ENCODE results near the gene UBXN1.

DNA sequence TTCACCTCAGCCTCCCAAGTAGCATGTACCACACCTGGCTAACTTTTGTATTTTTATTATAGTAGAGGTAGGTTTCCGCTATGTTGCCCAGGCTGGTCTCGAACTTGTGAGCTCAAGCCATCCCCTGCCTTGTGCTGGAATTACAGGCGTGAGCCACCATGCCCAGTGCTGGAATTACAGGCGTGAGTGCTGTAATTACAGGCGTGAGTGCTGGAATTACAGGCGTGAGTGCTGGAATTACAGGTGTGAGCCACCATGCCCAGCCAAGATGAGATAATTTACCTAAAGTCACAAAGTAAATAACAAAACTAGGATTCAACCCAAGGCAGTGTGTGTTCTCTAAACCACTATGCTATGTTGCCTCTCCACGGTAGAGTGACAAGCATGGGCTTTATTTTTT, 3.6 kb upstream of the UBXN1 start:
- TF ChIP-seq, protein P1, sequence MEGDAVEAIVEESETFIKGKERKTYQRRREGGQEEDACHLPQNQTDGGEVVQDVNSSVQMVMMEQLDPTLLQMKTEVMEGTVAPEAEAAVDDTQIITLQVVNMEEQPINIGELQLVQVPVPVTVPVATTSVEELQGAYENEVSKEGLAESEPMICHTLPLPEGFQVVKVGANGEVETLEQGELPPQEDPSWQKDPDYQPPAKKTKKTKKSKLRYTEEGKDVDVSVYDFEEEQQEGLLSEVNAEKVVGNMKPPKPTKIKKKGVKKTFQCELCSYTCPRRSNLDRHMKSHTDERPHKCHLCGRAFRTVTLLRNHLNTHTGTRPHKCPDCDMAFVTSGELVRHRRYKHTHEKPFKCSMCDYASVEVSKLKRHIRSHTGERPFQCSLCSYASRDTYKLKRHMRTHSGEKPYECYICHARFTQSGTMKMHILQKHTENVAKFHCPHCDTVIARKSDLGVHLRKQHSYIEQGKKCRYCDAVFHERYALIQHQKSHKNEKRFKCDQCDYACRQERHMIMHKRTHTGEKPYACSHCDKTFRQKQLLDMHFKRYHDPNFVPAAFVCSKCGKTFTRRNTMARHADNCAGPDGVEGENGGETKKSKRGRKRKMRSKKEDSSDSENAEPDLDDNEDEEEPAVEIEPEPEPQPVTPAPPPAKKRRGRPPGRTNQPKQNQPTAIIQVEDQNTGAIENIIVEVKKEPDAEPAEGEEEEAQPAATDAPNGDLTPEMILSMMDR (conservative IDR thresholded peaks at IDR 0.05; ENCODE audit: low read depth, low read length) = no peak
- no peak for TF ChIP-seq EZH2 (IDR thresholded peaks at IDR 0.05; ENCODE audit: borderline replicate concordance, low read depth, low read length, poor library complexity, severe bottlenecking)
